Tibial nerve (tissue), 4 donors: Measurements from ENCODE around the gene SERPINA1. TPM values are rescaled to one million over a fixed set of nuclear protein-coding genes. Genes with fewer than 3 reads are reported as not detected.

ENCODE experiments used
- DNase-seq, 2 donors: peaks; one replicate each; pipeline ENCODE4 v3.0.0-alpha.2; 2019; ENCODE audit warnings: low spot score in 2 of 2
- H3K27ac ChIP-seq, 4 donors: fragments of 200-600 bp; sonication (generic) in 3 of 4; one replicate each; pipeline ENCODE4 v1.5.1; 2017 to 2019; ENCODE audit warnings: mild to moderate bottlenecking in 1 of 4
- H3K27me3 ChIP-seq, 2 donors: fragments of 200-600 bp; sonication (generic) in 1 of 2; one replicate each; pipeline versions ENCODE4 v1.5.1 to v1.6.0; 2017 to 2019
- H3K36me3 ChIP-seq, 3 donors: fragments of 200-600 bp; sonication (generic); one replicate each; pipeline ENCODE4 v1.5.1; 2018 to 2019
- H3K4me1 ChIP-seq, 4 donors: fragments of 200-600 bp; sonication (generic) in 3 of 4; one replicate each; pipeline ENCODE4 v1.5.1; 2017 to 2019
- H3K4me3 ChIP-seq, 4 donors: fragments of 200-600 bp; sonication (generic) in 3 of 4; one replicate each; pipeline ENCODE4 v1.5.1; 2017 to 2019; ENCODE audit warnings: mild to moderate bottlenecking in 1 of 4, moderate library complexity in 1 of 4
- H3K9me3 ChIP-seq, 4 donors: fragments of 200-600 bp; sonication (generic) in 3 of 4; one replicate each; pipeline ENCODE4 v1.5.1; 2017 to 2019
- EP300 ChIP-seq, 2 donors: sonication (generic); formaldehyde crosslinking; IDR thresholded peaks; one replicate each; pipeline ENCODE4 v1.6.1; 2017; ENCODE audit warnings: antibody characterized with exemption in 2 of 2, mild to moderate bottlenecking in 1 of 2
- POLR2A ChIP-seq, 2 donors: fragments of 450-650 bp; IDR thresholded peaks; one replicate each; pipeline ENCODE4 v1.6.1; 2017; ENCODE audit warnings: antibody characterized with exemption in 2 of 2, mild to moderate bottlenecking in 2 of 2, moderate library complexity in 2 of 2
- whole genome bisulfite sequencing, 2 donors: methylation state at CpG; one replicate each; pipeline ENCODE4 v1.1.5; 2018; 5-methylcytosine and 5-hydroxymethylcytosine counted together
- total RNA-seq, 4 donors: library from RNA; depleted of rRNA; stranded (reverse); fragments of >200 nt; gene quantifications; one replicate each; pipeline ENCODE4 v1.1.0, GENCODE V29; 2016
- TF ChIP-seq, protein P1 (sequence below), 5 experiments: fragments of 200-600 bp in 3 of 5; fragments of 450-650 bp in 2 of 5; sonication (generic) in 3 of 5; IDR thresholded peaks; one replicate each; pipeline ENCODE4 v1.5.1; 2016 to 2019; ENCODE audit warnings: antibody characterized with exemption in 5 of 5, mild to moderate bottlenecking in 3 of 5, moderate library complexity in 2 of 5

SERPINA1 gene
- total RNA-seq, 4 donors from 2014 or later = 5.7 to 13.9 (median 9.0) TPM

DNA sequence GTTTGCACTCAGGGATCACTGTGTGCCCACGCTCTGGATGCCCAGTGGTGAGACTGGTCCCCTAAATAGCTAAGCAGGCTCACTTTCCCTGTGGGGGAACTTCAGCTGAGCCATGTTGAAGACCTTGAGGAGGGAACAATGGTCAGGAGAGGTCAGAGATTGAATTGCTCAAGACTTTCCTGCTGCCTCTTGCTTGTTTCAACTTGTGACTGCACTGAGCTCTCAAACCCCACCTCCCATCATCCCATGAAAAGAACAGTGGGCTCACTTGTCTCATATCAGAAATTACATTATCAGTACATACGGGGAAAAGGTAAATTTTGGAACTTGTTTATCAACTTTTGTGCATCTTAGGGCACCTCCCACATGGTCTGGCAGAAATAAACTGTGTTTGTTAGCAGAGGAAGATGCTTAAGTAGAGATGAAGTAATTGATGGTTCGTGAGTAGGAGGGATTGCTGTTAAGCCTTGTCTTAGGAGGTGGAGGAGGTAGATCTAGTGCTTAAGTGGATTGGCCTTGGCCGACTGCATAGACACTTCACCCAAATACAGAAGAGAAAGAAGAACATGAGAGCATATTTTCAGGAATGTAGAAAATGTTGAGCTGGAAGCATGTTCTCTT, 15.0 kb upstream of the SERPINA1 start:
- Histone ChIP-seq H3K4me3 (no peak overlapping the region), H3K9me3 (peaks cover 0 to 27% (median 2%) of the 10 kb centered on the region in 4 donors), H3K36me3 (no peaks in the 10 kb centered on the region), H3K27me3 (no peaks in the 10 kb centered on the region), H3K4me1 (no peaks in the 10 kb centered on the region), H3K27ac (no peak overlapping the region)
- DNase-seq = no peak
- 62 to 67% methylated on average over 4 of the region's 4 CpGs for WGBS, 2 donors
- TF ChIP-seq EP300 (IDR thresholded peaks at IDR 0.05) = no peak
- TF ChIP-seq POLR2A (IDR thresholded peaks at IDR 0.05) = no peak
- TF ChIP-seq, protein P1, sequence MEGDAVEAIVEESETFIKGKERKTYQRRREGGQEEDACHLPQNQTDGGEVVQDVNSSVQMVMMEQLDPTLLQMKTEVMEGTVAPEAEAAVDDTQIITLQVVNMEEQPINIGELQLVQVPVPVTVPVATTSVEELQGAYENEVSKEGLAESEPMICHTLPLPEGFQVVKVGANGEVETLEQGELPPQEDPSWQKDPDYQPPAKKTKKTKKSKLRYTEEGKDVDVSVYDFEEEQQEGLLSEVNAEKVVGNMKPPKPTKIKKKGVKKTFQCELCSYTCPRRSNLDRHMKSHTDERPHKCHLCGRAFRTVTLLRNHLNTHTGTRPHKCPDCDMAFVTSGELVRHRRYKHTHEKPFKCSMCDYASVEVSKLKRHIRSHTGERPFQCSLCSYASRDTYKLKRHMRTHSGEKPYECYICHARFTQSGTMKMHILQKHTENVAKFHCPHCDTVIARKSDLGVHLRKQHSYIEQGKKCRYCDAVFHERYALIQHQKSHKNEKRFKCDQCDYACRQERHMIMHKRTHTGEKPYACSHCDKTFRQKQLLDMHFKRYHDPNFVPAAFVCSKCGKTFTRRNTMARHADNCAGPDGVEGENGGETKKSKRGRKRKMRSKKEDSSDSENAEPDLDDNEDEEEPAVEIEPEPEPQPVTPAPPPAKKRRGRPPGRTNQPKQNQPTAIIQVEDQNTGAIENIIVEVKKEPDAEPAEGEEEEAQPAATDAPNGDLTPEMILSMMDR (IDR thresholded peaks at IDR 0.05) = no peak

DNA sequence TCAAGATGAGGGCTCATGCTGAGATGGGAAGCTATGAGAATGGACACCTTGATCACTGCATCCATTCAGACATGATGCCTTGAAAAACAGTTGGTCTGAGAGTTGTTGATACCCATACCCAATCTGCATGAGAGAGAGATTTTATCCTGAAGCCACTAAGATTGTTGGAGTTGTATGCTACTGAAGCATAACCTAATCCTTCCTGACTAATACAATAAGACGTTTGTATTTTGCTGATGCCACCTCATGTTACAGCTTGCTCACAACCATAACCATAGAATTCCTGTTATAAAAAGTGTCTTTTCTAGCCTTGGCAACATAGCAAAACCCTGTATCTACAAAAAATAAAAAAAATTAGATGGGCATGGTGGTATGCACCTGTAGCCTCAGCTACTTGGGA, 12.7 kb upstream of the SERPINA1 start:
- H3K9me3 ChIP-seq = peaks cover 0 to 9% (median 0%) of the 10 kb centered on the region in 4 donors
- WGBS, 2 donors = 30 to 71% methylated on average over 1 of the region's 1 CpG
- no peak overlapping the region for H3K4me3 ChIP-seq
- no peaks in the 10 kb centered on the region for H3K27me3 ChIP-seq
- no peaks in the 10 kb centered on the region for H3K36me3 ChIP-seq
- TF ChIP-seq POLR2A (IDR thresholded peaks at IDR 0.05) = no peak
- TF ChIP-seq, protein P1 (IDR thresholded peaks at IDR 0.05) = no peak
- TF ChIP-seq EP300 (IDR thresholded peaks at IDR 0.05) = no peak
- H3K4me1 ChIP-seq = peaks cover 0 to 2% (median 0%) of the 10 kb centered on the region in 4 donors
- H3K27ac ChIP-seq = no peak overlapping the region
- no peak for DNase-seq

DNA sequence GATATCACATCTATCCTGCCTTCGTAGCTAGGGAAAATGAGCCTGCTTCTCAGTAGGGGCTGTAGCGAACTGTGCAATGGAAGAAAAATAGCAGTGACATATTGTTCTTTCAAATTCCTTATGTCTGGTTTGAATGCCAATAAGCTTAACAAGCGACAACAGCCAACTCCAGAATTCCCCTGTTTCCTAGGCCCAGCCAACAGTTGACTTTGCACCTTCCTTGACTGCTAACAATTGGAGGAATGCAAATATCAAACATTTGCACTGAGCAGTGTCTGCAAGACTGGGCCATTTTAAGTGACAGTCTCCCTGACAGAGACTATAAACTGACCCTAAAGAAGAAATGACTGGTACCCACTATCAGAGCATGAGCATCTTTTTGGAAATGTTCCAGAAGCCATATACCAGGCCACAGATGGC, 12.0 kb upstream of the SERPINA1 start:
- DNase-seq = no peak
- WGBS, 2 donors = 64 to 72% methylated on average over 3 of the region's 3 CpGs
- H3K9me3 ChIP-seq = peaks cover 0 to 5% (median 0%) of the 10 kb centered on the region in 4 donors
- H3K4me1 ChIP-seq = peaks cover 0 to 8% (median 0%) of the 10 kb centered on the region in 4 donors
- H3K4me3 ChIP-seq = no peak overlapping the region
- H3K36me3 ChIP-seq = no peaks in the 10 kb centered on the region
- TF ChIP-seq, protein P1 (IDR thresholded peaks at IDR 0.05) = no peak
- no peak for TF ChIP-seq EP300 (IDR thresholded peaks at IDR 0.05)
- TF ChIP-seq POLR2A (IDR thresholded peaks at IDR 0.05) = no peak
- H3K27ac ChIP-seq = no peak overlapping the region
- H3K27me3 ChIP-seq = no peaks in the 10 kb centered on the region

DNA sequence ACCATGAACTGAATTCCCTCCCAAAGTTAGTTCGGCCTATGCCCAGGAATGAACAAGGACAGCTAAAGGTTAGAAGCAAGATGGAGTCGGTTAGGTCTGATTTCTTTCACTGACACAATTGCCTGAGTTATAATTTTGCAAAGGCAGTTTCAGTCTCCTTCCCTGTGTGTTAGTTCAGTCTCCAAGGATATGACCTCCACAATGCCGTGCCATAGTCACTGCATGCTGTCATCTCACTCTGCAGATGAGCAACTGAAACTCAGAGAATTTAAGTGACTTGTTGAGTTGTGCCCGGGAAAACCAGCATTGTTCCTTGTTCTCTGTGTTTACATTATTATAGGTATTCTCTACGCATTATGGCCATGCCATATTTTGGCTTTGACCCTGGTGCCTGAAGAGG, 10.1 kb upstream of the SERPINA1 start:
- Histone ChIP-seq H3K27me3 (no peaks in the 10 kb centered on the region), H3K36me3 (no peaks in the 10 kb centered on the region), H3K4me1 (peaks cover 0 to 26% (median 10%) of the 10 kb centered on the region in 4 donors), H3K27ac (no peak overlapping the region), H3K4me3 (no peak overlapping the region), H3K9me3 (no peaks in the 10 kb centered on the region)
- 69 to 82% methylated on average over 5 of the region's 5 CpGs for WGBS, 2 donors
- no peak for DNase-seq
- TF ChIP-seq, protein P1 (IDR thresholded peaks at IDR 0.05) = no peak
- TF ChIP-seq EP300 (IDR thresholded peaks at IDR 0.05) (no peak), POLR2A (IDR thresholded peaks at IDR 0.05) (no peak)

DNA sequence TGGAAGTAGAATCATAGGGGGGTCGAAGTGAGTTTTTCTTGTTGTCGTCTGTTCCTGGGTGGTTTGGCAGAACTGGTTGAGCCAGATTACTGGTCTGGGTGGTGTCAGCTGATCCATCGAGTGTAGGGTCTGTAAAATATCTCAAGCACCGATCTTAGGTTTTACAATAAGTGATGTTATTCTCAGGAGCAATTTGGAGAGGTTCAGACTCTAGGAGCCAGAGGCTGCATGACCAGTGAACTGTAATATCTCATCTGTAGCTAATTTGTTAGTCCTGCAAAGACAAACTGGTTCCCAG, 9.7 kb upstream of the SERPINA1 start:
- no peaks in the 10 kb centered on the region for H3K36me3 ChIP-seq
- H3K4me1 ChIP-seq = peaks cover 0 to 30% (median 12%) of the 10 kb centered on the region in 4 donors
- DNase-seq = no peak
- TF ChIP-seq POLR2A (IDR thresholded peaks at IDR 0.05) = no peak
- TF ChIP-seq EP300 (IDR thresholded peaks at IDR 0.05) = no peak
- TF ChIP-seq, protein P1 (IDR thresholded peaks at IDR 0.05) = no peak
- 29 to 45% methylated on average over 4 of the region's 4 CpGs for WGBS, 2 donors
- H3K4me3 ChIP-seq = no peak overlapping the region
- H3K9me3 ChIP-seq = no peaks in the 10 kb centered on the region
- H3K27ac ChIP-seq = no peak overlapping the region
- no peaks in the 10 kb centered on the region for H3K27me3 ChIP-seq
